ENCODE results near the gene TBRG4.

The TBRG4 gene

GRCh38 chr7:45102785-45103712 is 8.4 kb downstream of the TBRG4 start:
- H3K27ac ChIP-seq, result no peak overlapping the region
- no peak for TF ChIP-seq CTCF (conservative IDR thresholded peaks at IDR 0.05)

- H3K27ac ChIP-seq, result no peak overlapping the region
- TF ChIP-seq CTCF (conservative IDR thresholded peaks at IDR 0.05), result no peak
These were observed 9.7 kb downstream of the TBRG4 start for GRCh38 chr7:45101748-45102147.

- no peak overlapping the region for H3K27ac ChIP-seq
- no peak for TF ChIP-seq CTCF (conservative IDR thresholded peaks at IDR 0.05)
These were observed 10.6 kb downstream of the TBRG4 start for GRCh38 chr7:45100761-45101480.

GRCh38 chr7:45099891-45100760 is 11.4 kb downstream of the TBRG4 start:
- no peak for TF ChIP-seq CTCF (conservative IDR thresholded peaks at IDR 0.05)
- no peak overlapping the region for H3K27ac ChIP-seq

DNA sequence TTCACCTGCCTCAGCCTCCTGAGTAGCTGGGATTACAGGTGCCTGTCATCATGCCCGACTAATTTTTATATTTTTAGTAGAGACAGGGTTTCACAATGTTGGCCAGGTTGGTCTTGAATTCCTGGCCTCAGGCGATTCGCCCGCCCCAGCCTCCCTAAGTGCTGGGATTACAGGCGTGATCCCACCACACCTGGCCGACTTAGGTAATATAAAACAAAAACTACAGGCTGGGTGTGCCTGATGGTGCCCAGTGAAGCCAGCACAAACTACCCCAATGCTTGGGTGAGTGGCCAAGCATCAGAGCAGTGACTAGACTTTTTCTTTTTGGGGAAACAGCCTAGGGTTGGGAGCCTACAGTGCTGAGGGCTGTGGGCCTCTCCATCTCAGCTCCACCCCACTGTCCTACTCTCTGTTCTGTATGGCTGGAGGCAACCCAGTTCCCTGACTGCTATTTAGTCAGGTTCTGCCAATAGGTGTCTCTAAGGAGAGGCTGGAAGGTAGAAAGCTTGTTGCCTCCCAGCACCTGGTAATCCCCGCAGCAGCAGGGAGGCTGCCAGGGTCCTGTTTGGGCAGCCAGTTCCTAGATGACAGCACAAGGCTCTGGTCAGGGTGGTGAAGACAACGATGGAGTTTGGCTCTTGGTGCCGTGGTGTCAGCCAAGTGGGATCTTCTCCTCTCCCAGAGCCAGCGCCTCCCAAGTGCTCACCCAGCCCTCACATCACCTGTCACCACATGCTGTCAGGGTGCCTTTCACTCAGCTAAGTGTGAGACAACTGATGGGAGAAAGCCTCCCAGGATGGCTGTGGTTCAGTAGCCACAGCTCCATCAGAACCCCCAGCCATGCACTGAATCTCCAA is 12.3 kb downstream of the TBRG4 start:
- no peak overlapping the region for H3K27ac ChIP-seq

DNA sequence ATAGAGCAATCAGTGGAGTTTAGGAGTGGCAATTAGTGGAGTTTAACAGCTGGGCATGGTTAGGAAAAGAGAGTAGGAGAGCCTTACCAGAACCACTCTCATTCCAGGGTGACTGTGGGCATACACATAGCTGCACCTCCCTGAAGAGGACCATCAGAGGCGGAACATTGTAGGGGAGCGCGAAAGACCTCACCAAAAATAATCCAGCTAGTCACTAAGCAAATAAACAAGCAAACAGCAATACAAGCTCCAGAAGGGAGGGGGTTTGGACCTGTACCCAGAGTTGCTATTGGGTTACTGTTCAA is 18.6 kb downstream of the TBRG4 start:
- TF ChIP-seq CTCF (conservative IDR thresholded peaks at IDR 0.05), result no peak
- H3K27ac ChIP-seq, result no peak overlapping the region

More for the DNA sequence above, 12.3 kb downstream of the TBRG4 start:
- TF ChIP-seq CTCF (conservative IDR thresholded peaks at IDR 0.05), result no peak

Measured in VCaP (cell line).